H9 (cell line): ENCODE results near the gene SREBF1. TPM values are rescaled to one million over a fixed set of nuclear protein-coding genes. Genes with fewer than 3 reads are reported as not detected.

Source experiments
- DNase-seq: peaks from one replicate; pipeline ENCODE4 v3.0.0-alpha.2; 2017
- H2AFZ ChIP-seq: one replicate; pipeline ENCODE4 v1.6.1; 2013; ENCODE audit warnings: mild to moderate bottlenecking, low read length, control low read depth, moderate library complexity
- H2AK5ac ChIP-seq: 2 replicates; pipeline ENCODE4 v1.6.1; 2013; ENCODE audit warnings: low read length, control low read depth, mixed read lengths; ENCODE audit not compliant: insufficient read length
- H2BK120ac ChIP-seq: one replicate; pipeline ENCODE4 v1.6.1; 2013; ENCODE audit warnings: low read depth, mild to moderate bottlenecking, low read length, control low read depth, inconsistent platforms; ENCODE audit not compliant: poor library complexity, severe bottlenecking
- H2BK12ac ChIP-seq: 2 replicates; pipeline ENCODE4 v1.6.1; 2013; ENCODE audit warnings: low read length, control low read depth, mixed read lengths, low read depth; ENCODE audit not compliant: insufficient read length
- H2BK15ac ChIP-seq: 2 replicates; pipeline ENCODE4 v1.6.1; 2013; ENCODE audit warnings: low read depth, low read length, control low read depth
- H2BK20ac ChIP-seq: one replicate; pipeline ENCODE4 v1.6.1; 2013; ENCODE audit warnings: low read depth, mild to moderate bottlenecking, low read length, control low read depth, inconsistent platforms; ENCODE audit not compliant: poor library complexity, severe bottlenecking
- H2BK5ac ChIP-seq: 2 replicates; pipeline ENCODE4 v1.6.1; 2013; ENCODE audit warnings: low read length, control low read depth, mixed read lengths; ENCODE audit not compliant: insufficient read length
- H3K14ac ChIP-seq: 2 replicates; pipeline ENCODE4 v1.6.1; 2013; ENCODE audit warnings: low read length, control low read depth; ENCODE audit not compliant: insufficient read depth
- H3K18ac ChIP-seq: 2 replicates; pipeline ENCODE4 v1.6.1; 2013; ENCODE audit warnings: low read depth, mild to moderate bottlenecking, mixed read lengths, low read length, control low read depth; ENCODE audit not compliant: insufficient read length
- H3K23ac ChIP-seq: 2 replicates; pipeline ENCODE4 v1.6.1; 2013; ENCODE audit warnings: low read length, control low read depth, mixed read lengths, low read depth; ENCODE audit not compliant: insufficient read length
- H3K23me2 ChIP-seq: 2 replicates; pipeline ENCODE4 v1.6.1; 2013; ENCODE audit warnings: low read depth, mild to moderate bottlenecking, mixed read lengths, low read length, control low read depth; ENCODE audit not compliant: insufficient read length, poor library complexity, severe bottlenecking
- H3K27ac ChIP-seq: 2 replicates; pipeline ENCODE4 v1.5.1; 2013; ENCODE audit warnings: low read length, control low read depth, mixed read lengths, low read depth; ENCODE audit not compliant: insufficient read length
- H3K27me3 ChIP-seq: 2 replicates; pipeline ENCODE4 v1.6.1; 2013; ENCODE audit warnings: low read length, control low read depth, inconsistent platforms; ENCODE audit not compliant: insufficient read depth
- H3K4ac ChIP-seq: 2 replicates; pipeline ENCODE4 v1.6.1; 2013; ENCODE audit warnings: low read depth, mild to moderate bottlenecking, control low read depth, inconsistent platforms, low read length, moderate library complexity
- H3K4me1 ChIP-seq: 2 replicates; pipeline ENCODE4 v1.6.1; 2013; ENCODE audit warnings: low read length, control low read depth, inconsistent platforms; ENCODE audit not compliant: insufficient read depth
- H3K4me2 ChIP-seq: 2 replicates; pipeline ENCODE4 v1.6.1; 2013; ENCODE audit warnings: low read length, control low read depth, mixed read lengths; ENCODE audit not compliant: insufficient read length, insufficient read depth
- H3K56ac ChIP-seq: 2 replicates; pipeline ENCODE4 v1.6.1; 2013; ENCODE audit warnings: low read depth, mild to moderate bottlenecking, mixed read lengths, low read length, control low read depth; ENCODE audit not compliant: insufficient read length
- H3K79me1 ChIP-seq: 2 replicates; pipeline ENCODE4 v1.6.1; 2013; ENCODE audit warnings: low read depth, mild to moderate bottlenecking, moderate library complexity, low read length, control low read depth, inconsistent platforms; ENCODE audit not compliant: insufficient read depth, poor library complexity, severe bottlenecking
- H3K79me2 ChIP-seq: 2 replicates; pipeline ENCODE4 v1.6.1; 2013; ENCODE audit warnings: low read length, control low read depth, inconsistent platforms; ENCODE audit not compliant: insufficient read depth
- H3K9ac ChIP-seq: 2 replicates; pipeline ENCODE4 v1.6.1; 2013; ENCODE audit warnings: low read length, control low read depth, mixed read lengths; ENCODE audit not compliant: insufficient read length; ENCODE audit errors: extremely low read depth
- H3K9me3 ChIP-seq: one replicate; pipeline ENCODE4 v1.6.1; 2013; ENCODE audit warnings: low read depth, low read length, inconsistent platforms; ENCODE audit not compliant: control insufficient read depth
- H3T11ph ChIP-seq: one replicate; pipeline ENCODE4 v1.6.1; 2013; ENCODE audit warnings: mild to moderate bottlenecking, low read length, control low read depth, inconsistent platforms
- H4K20me1 ChIP-seq: one replicate; pipeline ENCODE4 v1.6.1; 2013; ENCODE audit not compliant: control insufficient read depth, insufficient read length, insufficient read depth
- H4K5ac ChIP-seq: 2 replicates; pipeline ENCODE4 v1.6.1; 2013; ENCODE audit warnings: low read depth, mild to moderate bottlenecking, mixed read lengths, low read length, control low read depth; ENCODE audit not compliant: insufficient read length
- H4K8ac ChIP-seq: replicated peaks from 2 replicates; pipeline ENCODE4 v1.6.1; 2013; ENCODE audit warnings: low read length, control low read depth, mixed read lengths, low read depth; ENCODE audit not compliant: insufficient read length
- H4K91ac ChIP-seq: 2 replicates; pipeline ENCODE4 v1.6.1; 2013; ENCODE audit warnings: low read depth, mild to moderate bottlenecking, moderate library complexity, mixed read lengths, low read length, control low read depth; ENCODE audit not compliant: insufficient read length
- H3K27ac Mint-ChIP-seq, 3 experiments: 2 replicates in 2 of 3; 3 replicates in 1 of 3; pipeline ENCODE4 v1.8.0; 2020 to 2021; ENCODE audit warnings: mixed read lengths in 3 of 3, mild to moderate bottlenecking in 1 of 3, moderate library complexity in 1 of 3
- H3K27me3 Mint-ChIP-seq: 2 replicates; pipeline ENCODE4 v1.8.0; 2021; ENCODE audit warnings: low read depth, mild to moderate bottlenecking, moderate library complexity, mixed read lengths
- H3K36me3 Mint-ChIP-seq, 3 experiments: 2 replicates in 2 of 3; 3 replicates in 1 of 3; pipeline ENCODE4 v1.8.0; 2020 to 2021; ENCODE audit warnings: low read depth in 3 of 3, mixed read lengths in 3 of 3; ENCODE audit not compliant: insufficient read depth in 1 of 3
- H3K4me1 Mint-ChIP-seq, 2 experiments: 2 replicates each; pipeline ENCODE4 v1.8.0; 2020; ENCODE audit warnings: mixed read lengths in 2 of 2
- H3K4me3 Mint-ChIP-seq, 2 experiments: 2 replicates in 1 of 2; 3 replicates in 1 of 2; pipeline ENCODE4 v1.8.0; 2020 to 2021; ENCODE audit warnings: mild to moderate bottlenecking in 2 of 2, mixed read lengths in 2 of 2, moderate library complexity in 1 of 2
- H3K9me3 Mint-ChIP-seq, 2 experiments: 2 replicates in 1 of 2; 3 replicates in 1 of 2; pipeline ENCODE4 v1.8.0; 2020; ENCODE audit warnings: mild to moderate bottlenecking in 2 of 2, mixed read lengths in 2 of 2, moderate library complexity in 1 of 2
- WGBS: extraction: QIAGEN DNeasy Blood & Tissue Kit; methylation state at CpG from one replicate; pipeline ENCODE4 v1.1.7; 2013; ENCODE audit warnings: missing lambda C conversion rate, low lambda C conversion rate, mixed read lengths; ENCODE audit not compliant: insufficient read length; ENCODE audit errors: extremely low coverage; 5-methylcytosine and 5-hydroxymethylcytosine counted together
- total RNA-seq: library from RNA; stranded (reverse); gene quantifications from 2 replicates; pipeline ENCODE4 v1.2.1, GENCODE V29; 2021
- TF ChIP-seq, protein P1 (sequence below): fragments of 200-600 bp; sonication (generic); conservative IDR thresholded peaks from 3 replicates; pipeline ENCODE4 v1.8.0; 2021; ENCODE audit warnings: antibody characterized with exemption, mild to moderate bottlenecking

Gene SREBF1
- total RNA-seq, 1 experiment from 2014 or later: 81.9 TPM

DNA sequence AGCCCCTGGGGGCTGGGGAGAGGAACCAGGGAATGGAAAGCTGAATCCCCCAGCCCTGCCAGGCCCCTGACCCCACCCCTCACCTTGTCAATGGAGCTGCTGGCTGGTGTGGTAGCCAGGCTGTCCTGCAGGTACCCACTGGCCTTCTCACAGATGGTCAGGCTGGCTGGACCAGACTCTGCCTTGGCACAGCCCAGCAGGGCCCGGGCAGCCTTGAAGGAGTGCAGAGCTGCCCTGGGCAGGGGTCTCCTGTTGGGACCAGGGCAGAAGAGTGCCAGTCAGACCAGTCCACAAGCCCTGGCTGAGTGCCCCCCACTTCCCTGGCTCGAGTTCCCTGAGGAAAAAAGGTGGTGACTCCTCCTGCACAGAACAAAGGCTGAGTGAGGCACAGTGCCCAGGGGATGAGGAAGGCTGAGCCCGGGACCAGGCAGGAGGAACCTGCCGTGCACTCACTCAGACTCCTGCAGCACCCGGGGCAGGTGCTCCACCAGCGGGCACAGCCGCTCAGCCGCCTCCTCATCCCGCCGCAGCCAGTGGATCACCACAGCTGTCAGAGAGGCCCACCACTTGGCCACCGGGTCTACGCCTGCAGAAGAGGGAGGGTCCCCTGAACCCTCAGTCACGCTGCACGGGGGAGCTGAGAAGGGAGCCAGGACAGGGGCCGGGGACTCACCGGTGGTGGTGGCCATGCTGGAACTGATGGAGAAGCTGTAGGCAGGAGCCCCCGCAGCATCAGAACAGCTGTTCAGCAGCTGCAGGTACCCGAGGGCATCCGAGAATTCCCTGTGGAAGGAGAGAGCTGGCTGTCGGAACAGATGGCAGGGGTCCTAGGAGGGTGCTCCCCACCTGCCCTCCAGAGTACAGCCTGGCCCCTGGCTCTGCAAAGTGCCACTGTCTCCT is 22.4 kb downstream of the SREBF1 start:
- Histone ChIP-seq H3K27ac (no peak overlapping the region), H2BK120ac (no peak overlapping the region), H3K18ac (no peak overlapping the region), H3T11ph (no peak overlapping the region), H2AK5ac (no peak overlapping the region), H3K56ac (no peak overlapping the region), H3K9ac (no peak overlapping the region), H3K79me2 (no peaks in the 10 kb centered on the region), H3K4me2 (no peak overlapping the region), H4K8ac (no peak overlapping the region), H3K4me1 (no peaks in the 10 kb centered on the region; the same call in 1 of the 2 replicates), H2BK12ac (no peak overlapping the region), H3K79me1 (no peaks in the 10 kb centered on the region), H4K5ac (no peak overlapping the region), H3K14ac (no peak overlapping the region), H3K23ac (no peak overlapping the region), H3K27me3 (no peaks in the 10 kb centered on the region; the same call in 1 of the 2 replicates), H2AFZ (no peak overlapping the region), H3K4ac (no peak overlapping the region), H3K9me3 (no peaks in the 10 kb centered on the region), H3K23me2 (peaks cover 6% of the 10 kb centered on the region), H4K91ac (no peak overlapping the region), H4K20me1 (no peaks in the 10 kb centered on the region), H2BK15ac (no peak overlapping the region), H2BK20ac (no peak overlapping the region), H2BK5ac (no peak overlapping the region)
- no peak for DNase-seq
- TF ChIP-seq, protein P1, sequence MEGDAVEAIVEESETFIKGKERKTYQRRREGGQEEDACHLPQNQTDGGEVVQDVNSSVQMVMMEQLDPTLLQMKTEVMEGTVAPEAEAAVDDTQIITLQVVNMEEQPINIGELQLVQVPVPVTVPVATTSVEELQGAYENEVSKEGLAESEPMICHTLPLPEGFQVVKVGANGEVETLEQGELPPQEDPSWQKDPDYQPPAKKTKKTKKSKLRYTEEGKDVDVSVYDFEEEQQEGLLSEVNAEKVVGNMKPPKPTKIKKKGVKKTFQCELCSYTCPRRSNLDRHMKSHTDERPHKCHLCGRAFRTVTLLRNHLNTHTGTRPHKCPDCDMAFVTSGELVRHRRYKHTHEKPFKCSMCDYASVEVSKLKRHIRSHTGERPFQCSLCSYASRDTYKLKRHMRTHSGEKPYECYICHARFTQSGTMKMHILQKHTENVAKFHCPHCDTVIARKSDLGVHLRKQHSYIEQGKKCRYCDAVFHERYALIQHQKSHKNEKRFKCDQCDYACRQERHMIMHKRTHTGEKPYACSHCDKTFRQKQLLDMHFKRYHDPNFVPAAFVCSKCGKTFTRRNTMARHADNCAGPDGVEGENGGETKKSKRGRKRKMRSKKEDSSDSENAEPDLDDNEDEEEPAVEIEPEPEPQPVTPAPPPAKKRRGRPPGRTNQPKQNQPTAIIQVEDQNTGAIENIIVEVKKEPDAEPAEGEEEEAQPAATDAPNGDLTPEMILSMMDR: no peak
- Mint-ChIP-seq H3K27ac (no peak overlapping the region; a peak in 1 of 7 replicates), H3K27me3 (peaks cover 2% of the 10 kb centered on the region; the same call in 1 of the 2 replicates), H3K9me3 (no peaks in the 10 kb centered on the region), H3K36me3 (peaks cover 23 to 56% (median 48%) of the 10 kb centered on the region in 3 experiments), H3K4me1 (peaks cover 15 to 32% of the 10 kb centered on the region in 2 experiments), H3K4me3 (no peak overlapping the region)
- WGBS: no CpG with 5 or more reads among the region's 20 CpGs
